GM06990 (cell line): ENCODE data around the gene C16orf74.

Experiments used
- DNase-seq: peaks from one replicate; pipeline ENCODE4 v3.0.0-alpha.2; 2011; ENCODE audit not compliant: insufficient read length; ENCODE audit errors: extremely low read depth
- H3K27me3 ChIP-seq: replicated peaks from 2 replicates; pipeline ENCODE4 v1.6.0; 2011; ENCODE audit warnings: low read length; ENCODE audit not compliant: control insufficient read depth, insufficient read depth
- H3K36me3 ChIP-seq: 2 replicates; pipeline ENCODE4 v1.5.1; 2011; ENCODE audit warnings: low read length; ENCODE audit not compliant: control insufficient read depth, insufficient read depth
- H3K4me3 ChIP-seq: replicated peaks from 2 replicates; pipeline ENCODE4 v1.5.1; 2011; ENCODE audit warnings: low read depth, mild to moderate bottlenecking, control low read depth, low read length
- CTCF ChIP-seq: IDR thresholded peaks from 2 replicates; pipeline ENCODE4 v1.5.1; 2011; ENCODE audit warnings: low read length, control low read depth, mild to moderate bottlenecking, inconsistent platforms; ENCODE audit not compliant: insufficient read depth, poor library complexity, severe bottlenecking

Gene C16orf74

GRCh38 chr16:85736921-85737320, 14.0 kb downstream of the C16orf74 start:
- no peaks in the 10 kb centered on the region for H3K27me3 ChIP-seq
- no peak for DNase-seq
- TF ChIP-seq CTCF: no peak
- no peak overlapping the region for H3K4me3 ChIP-seq
- no peaks in the 10 kb centered on the region for H3K36me3 ChIP-seq

- H3K36me3 ChIP-seq: no peaks in the 10 kb centered on the region
- H3K4me3 ChIP-seq: no peak overlapping the region
- H3K27me3 ChIP-seq: no peaks in the 10 kb centered on the region
- DNase-seq: no peak
- no peak for TF ChIP-seq CTCF
Observed at GRCh38 chr16:85735946-85736345, 14.9 kb downstream of the C16orf74 start.

- no peak for TF ChIP-seq CTCF
- peak; percentile 71 for DNase-seq
- no peak overlapping the region for H3K4me3 ChIP-seq
- no peaks in the 10 kb centered on the region for H3K27me3 ChIP-seq
- H3K36me3 ChIP-seq: no peaks in the 10 kb centered on the region
Observed at GRCh38 chr16:85735225-85735635, 15.7 kb downstream of the C16orf74 start.

GRCh38 chr16:85734311-85735017, 16.4 kb downstream of the C16orf74 start:
- Histone ChIP-seq H3K36me3 (no peaks in the 10 kb centered on the region), H3K27me3 (no peaks in the 10 kb centered on the region), H3K4me3 (no peak overlapping the region)
- DNase-seq: no peak
- TF ChIP-seq CTCF: no peak

GRCh38 chr16:85733839-85734170, 17.1 kb downstream of the C16orf74 start:
- no peak for DNase-seq
- no peak for TF ChIP-seq CTCF
- Histone ChIP-seq H3K4me3 (no peak overlapping the region), H3K27me3 (no peaks in the 10 kb centered on the region), H3K36me3 (no peaks in the 10 kb centered on the region)

- no peaks in the 10 kb centered on the region for H3K27me3 ChIP-seq
- H3K4me3 ChIP-seq: no peak overlapping the region
- DNase-seq: no peak
- H3K36me3 ChIP-seq: no peaks in the 10 kb centered on the region
- TF ChIP-seq CTCF: no peak
Observed at GRCh38 chr16:85733155-85733838, 17.6 kb downstream of the C16orf74 start.
